Measurements from ENCODE around the gene ANGPTL4.
A peak's percentile ranks its signal among the peaks of the same experiment; 100 is the strongest.
"Not testable (repeated sequence)": the region's sequence is repeated elsewhere in the genome, so short reads cannot be mapped to it uniquely, and the experiment has no call there.

Gene ANGPTL4

GRCh38 chr19:8385103-8385502 lies 21.1 kb downstream of the ANGPTL4 start:
- H3K27ac Mint-ChIP-seq; DNase-seq; ATAC-seq (replicated peaks); H3K4me3 Mint-ChIP-seq; H3K27me3 Mint-ChIP-seq; H3K9me3 Mint-ChIP-seq: not testable (repeated sequence)
- peaks cover 0 to 20% of the 10 kb centered on the region in 2 donors for H3K36me3 Mint-ChIP-seq
- peaks cover 3 to 11% of the 10 kb centered on the region in 2 donors for H3K4me1 Mint-ChIP-seq

- H3K9me3 Mint-ChIP-seq; H3K4me3 Mint-ChIP-seq; H3K27me3 Mint-ChIP-seq; DNase-seq; H3K27ac Mint-ChIP-seq; ATAC-seq (replicated peaks): not testable (repeated sequence)
- H3K36me3 Mint-ChIP-seq = peaks cover 0 to 15% of the 10 kb centered on the region in 2 donors
- H3K4me1 Mint-ChIP-seq = peaks cover 3 to 12% of the 10 kb centered on the region in 2 donors
Observed at GRCh38 chr19:8385566-8385965, 21.6 kb downstream of the ANGPTL4 start.

GRCh38 chr19:8386419-8386818 lies 22.5 kb downstream of the ANGPTL4 start:
- Mint-ChIP-seq H3K4me1 (peaks cover 5 to 20% of the 10 kb centered on the region in 2 donors), H3K36me3 (peaks cover 0 to 11% of the 10 kb centered on the region in 2 donors)
- not testable (repeated sequence) for H3K4me3 Mint-ChIP-seq; ATAC-seq (replicated peaks); H3K27ac Mint-ChIP-seq; H3K27me3 Mint-ChIP-seq; H3K9me3 Mint-ChIP-seq; DNase-seq

- Mint-ChIP-seq H3K27ac (no peak overlapping the region), H3K4me1 (peaks cover 10 to 26% of the 10 kb centered on the region in 2 donors), H3K27me3 (no peaks in the 10 kb centered on the region), H3K36me3 (peaks cover 0 to 11% of the 10 kb centered on the region in 2 donors), H3K4me3 (no peak overlapping the region), H3K9me3 (no peaks in the 10 kb centered on the region)
- no peak for ATAC-seq (replicated peaks)
- no peak for DNase-seq
Observed at GRCh38 chr19:8386990-8387389, 23.0 kb downstream of the ANGPTL4 start.

- H3K9me3 Mint-ChIP-seq = no peaks in the 10 kb centered on the region
- H3K4me3 Mint-ChIP-seq = no peak overlapping the region
- no peak for ATAC-seq (replicated peaks)
- no peaks in the 10 kb centered on the region for H3K27me3 Mint-ChIP-seq
- no peak for DNase-seq
- peaks cover 14 to 34% of the 10 kb centered on the region in 2 donors for H3K4me1 Mint-ChIP-seq
- peak overlapping the region; percentile 47 for H3K27ac Mint-ChIP-seq
- peaks cover 0 to 12% of the 10 kb centered on the region in 2 donors for H3K36me3 Mint-ChIP-seq
Observed at GRCh38 chr19:8387688-8388611, 24.0 kb downstream of the ANGPTL4 start.

- no peaks in the 10 kb centered on the region for H3K9me3 Mint-ChIP-seq
- H3K4me3 Mint-ChIP-seq = no peak overlapping the region
- H3K27ac Mint-ChIP-seq = no peak overlapping the region
- ATAC-seq (replicated peaks) (no peak), DNase-seq (no peak)
- peaks cover 0 to 15% of the 10 kb centered on the region in 2 donors for H3K36me3 Mint-ChIP-seq
- H3K27me3 Mint-ChIP-seq = no peaks in the 10 kb centered on the region
- H3K4me1 Mint-ChIP-seq = peaks cover 18 to 41% of the 10 kb centered on the region in 2 donors
Observed at GRCh38 chr19:8388612-8388958, 24.6 kb downstream of the ANGPTL4 start.

- peak within 1 kb of the TSS; percentile 99 for H3K27ac Mint-ChIP-seq
- H3K4me1 Mint-ChIP-seq = peaks cover 20 to 46% of the 10 kb centered on the region in 2 donors
- no peaks in the 10 kb centered on the region for H3K27me3 Mint-ChIP-seq
- DNase-seq (peak; percentile 100), ATAC-seq (replicated peaks) (peak; percentile 92)
- no peaks in the 10 kb centered on the region for H3K9me3 Mint-ChIP-seq
- H3K4me3 Mint-ChIP-seq = peak within 1 kb of the TSS; percentile 90 to 94
- H3K36me3 Mint-ChIP-seq = peaks cover 0 to 15% of the 10 kb centered on the region in 2 donors
Observed at GRCh38 chr19:8389891-8390616, 26.1 kb downstream of the ANGPTL4 start, which contains the start of gene RAB11B. Gene RAB11B (plus strand): TSS chr19:8390360. CDS start chr19:8390417, 57 bp downstream.

GRCh38 chr19:8390617-8390981 lies 26.6 kb downstream of the ANGPTL4 start:
- peak overlapping the region; percentile 90 to 94 for H3K4me3 Mint-ChIP-seq
- ATAC-seq (replicated peaks) = peak; percentile 60 to 68
- H3K27me3 Mint-ChIP-seq = no peaks in the 10 kb centered on the region
- peaks cover 20 to 46% of the 10 kb centered on the region in 2 donors for H3K4me1 Mint-ChIP-seq
- H3K9me3 Mint-ChIP-seq = no peaks in the 10 kb centered on the region
- peaks cover 2 to 19% of the 10 kb centered on the region in 2 donors for H3K36me3 Mint-ChIP-seq
- H3K27ac Mint-ChIP-seq = peak overlapping the region; percentile 68
- DNase-seq = peak; percentile 87

- peaks cover 5 to 23% of the 10 kb centered on the region in 2 donors for H3K36me3 Mint-ChIP-seq
- peak overlapping the region in 1 of 2 donors; percentile 90 for H3K4me3 Mint-ChIP-seq
- H3K27ac Mint-ChIP-seq = peak overlapping the region; percentile 68
- peaks cover 24 to 51% of the 10 kb centered on the region in 2 donors for H3K4me1 Mint-ChIP-seq
- ATAC-seq (replicated peaks) = no peak
- H3K9me3 Mint-ChIP-seq = no peaks in the 10 kb centered on the region
- DNase-seq = no peak
- no peaks in the 10 kb centered on the region for H3K27me3 Mint-ChIP-seq
Observed at GRCh38 chr19:8391198-8392016, 27.5 kb downstream of the ANGPTL4 start.

- Mint-ChIP-seq H3K9me3 (no peaks in the 10 kb centered on the region), H3K4me1 (peaks cover 29 to 58% of the 10 kb centered on the region in 2 donors), H3K36me3 (peaks cover 9 to 21% of the 10 kb centered on the region in 2 donors), H3K4me3 (peak overlapping the region in 1 of 2 donors; percentile 69), H3K27me3 (no peaks in the 10 kb centered on the region), H3K27ac (peak overlapping the region; percentile 65)
- no peak for DNase-seq
- no peak for ATAC-seq (replicated peaks)
Observed at GRCh38 chr19:8392017-8392591, 28.1 kb downstream of the ANGPTL4 start.

GRCh38 chr19:8393192-8393870 lies 29.4 kb downstream of the ANGPTL4 start:
- ATAC-seq (replicated peaks) (no peak), DNase-seq (no peak)
- Mint-ChIP-seq H3K4me1 (peaks cover 35 to 62% of the 10 kb centered on the region in 2 donors), H3K36me3 (peaks cover 11 to 19% of the 10 kb centered on the region in 2 donors), H3K27me3 (no peaks in the 10 kb centered on the region), H3K4me3 (peak overlapping the region in 1 of 2 donors; percentile 62), H3K9me3 (no peaks in the 10 kb centered on the region), H3K27ac (peak overlapping the region; percentile 51)

GRCh38 chr19:8393871-8394250 lies 29.9 kb downstream of the ANGPTL4 start:
- ATAC-seq (replicated peaks) (no peak), DNase-seq (no peak)
- Mint-ChIP-seq H3K4me3 (no peak overlapping the region), H3K36me3 (peaks cover 11 to 19% of the 10 kb centered on the region in 2 donors), H3K27me3 (no peaks in the 10 kb centered on the region), H3K9me3 (no peaks in the 10 kb centered on the region), H3K27ac (no peak overlapping the region), H3K4me1 (peaks cover 35 to 62% of the 10 kb centered on the region in 2 donors)

GRCh38 chr19:8395621-8396082 lies 31.7 kb downstream of the ANGPTL4 start:
- DNase-seq (no peak), ATAC-seq (replicated peaks) (no peak)
- Mint-ChIP-seq H3K4me3 (no peak overlapping the region), H3K27me3 (no peaks in the 10 kb centered on the region), H3K9me3 (no peaks in the 10 kb centered on the region), H3K27ac (no peak overlapping the region), H3K36me3 (peaks cover 21 to 34% of the 10 kb centered on the region in 2 donors), H3K4me1 (peaks cover 40 to 70% of the 10 kb centered on the region in 2 donors)
